ENCODE data around the gene GPR158. TPM values are rescaled to one million over a fixed set of nuclear protein-coding genes. Genes with fewer than 3 reads are reported as not detected.
"Not testable (repeated sequence)": the region's sequence is repeated elsewhere in the genome, so short reads cannot be mapped to it uniquely, and the experiment has no call there.

Gene GPR158
- total RNA-seq, 1 experiment from 2014 or later: 2.9 TPM

GRCh38 chr10:25382029-25382810 lies 207.4 kb downstream of the GPR158 start:
- CTCF ChIA-PET: no interaction called here
- H3K9ac ChIP-seq (ENCODE audit: low read length): no peak overlapping the region
- H4K20me1 ChIP-seq (ENCODE audit: insufficient read depth): no peaks in the 10 kb centered on the region
- H2AFZ ChIP-seq (ENCODE audit: low read depth, low read length, poor library complexity, severe bottlenecking): no peak overlapping the region
- no peak overlapping the region for H3K27ac ChIP-seq (ENCODE audit: low read depth, low read length)
- H3K79me2 ChIP-seq (ENCODE audit: insufficient read depth, low read length): no peaks in the 10 kb centered on the region
- no peaks in the 10 kb centered on the region for H3K36me3 ChIP-seq (ENCODE audit: control insufficient read depth in 1 of 2, insufficient read depth in 2 of 2, low read length in 2 of 2)
- POLR2A ChIA-PET: no interaction called here
- no peaks in the 10 kb centered on the region for H3K27me3 ChIP-seq (ENCODE audit: insufficient read depth, low read length)
- peaks cover 0 to 3% of the 10 kb centered on the region in 2 experiments; a peak in 1 of 4 replicates for H3K9me3 ChIP-seq (ENCODE audit: control insufficient read depth in 1 of 2, insufficient read depth in 1 of 2, low read depth in 1 of 2, low read length in 2 of 2)
- H3K9me2 ChIP-seq (ENCODE audit: insufficient read depth): no peaks in the 10 kb centered on the region
- TF ChIP-seq JUND (IDR thresholded peaks at IDR 0.05): no peak
- TF ChIP-seq EZH2phosphoT487 (IDR thresholded peaks at IDR 0.05; ENCODE audit: borderline replicate concordance): no peak
- intact Hi-C loops (cut with micrococcal nuclease): no loop called here
- H3K4me1 ChIP-seq (ENCODE audit: control insufficient read depth in 1 of 2, insufficient read depth in 2 of 2, low read length in 2 of 2): no peaks in the 10 kb centered on the region
- H3K4me2 ChIP-seq (ENCODE audit: low read length): no peak overlapping the region
- RAD21 ChIA-PET (ENCODE audit: low non-redundant PET in 1 of 2, low total read pairs in 2 of 2, uncharacterized antibody in 2 of 2, unreplicated experiment in 2 of 2): no interaction called here
- no peak for ATAC-seq
- BruUV-seq (replicated peaks): no TSS peak
- no peak overlapping the region for H3K4me3 ChIP-seq (replicated peaks in 1 of 2; ENCODE audit: low read depth in 1 of 2, low read length in 2 of 2)
- no peak for DNase-seq (ENCODE audit: low read depth, low spot score)

GRCh38 chr10:25382901-25383300 lies 208.1 kb downstream of the GPR158 start:
- H3K9me3 ChIP-seq (ENCODE audit: control insufficient read depth in 1 of 2, insufficient read depth in 1 of 2, low read depth in 1 of 2, low read length in 2 of 2); H3K36me3 ChIP-seq (ENCODE audit: control insufficient read depth in 1 of 2, insufficient read depth in 2 of 2, low read length in 2 of 2); H3K4me3 ChIP-seq (replicated peaks in 1 of 2; ENCODE audit: low read depth in 1 of 2, low read length in 2 of 2); H3K9me2 ChIP-seq (ENCODE audit: insufficient read depth); H3K9ac ChIP-seq (ENCODE audit: low read length); POLR2A ChIA-PET; H4K20me1 ChIP-seq (ENCODE audit: insufficient read depth); intact Hi-C loops (cut with micrococcal nuclease); H3K4me1 ChIP-seq (ENCODE audit: control insufficient read depth in 1 of 2, insufficient read depth in 2 of 2, low read length in 2 of 2); RAD21 ChIA-PET (ENCODE audit: low non-redundant PET in 1 of 2, low total read pairs in 2 of 2, uncharacterized antibody in 2 of 2, unreplicated experiment in 2 of 2); H3K27me3 ChIP-seq (ENCODE audit: insufficient read depth, low read length); DNase-seq (ENCODE audit: low read depth, low spot score); H3K4me2 ChIP-seq (ENCODE audit: low read length); H3K79me2 ChIP-seq (ENCODE audit: insufficient read depth, low read length); BruUV-seq (replicated peaks); ATAC-seq; H3K27ac ChIP-seq (ENCODE audit: low read depth, low read length); H2AFZ ChIP-seq (ENCODE audit: low read depth, low read length, poor library complexity, severe bottlenecking); CTCF ChIA-PET: not testable (repeated sequence)
